IMR-90 (cell line): ENCODE results near the gene ST3GAL5. TPM values are rescaled to one million over a fixed set of nuclear protein-coding genes. Genes with fewer than 3 reads are reported as not detected.

Experiments
- polyA plus RNA-seq, 3 experiments: library from polyadenylated mRNA; depleted of rRNA; stranded (reverse); fragments of >200 nt; gene quantifications; 2 replicates each; pipeline ENCODE4 v1.2.3, GENCODE V29; 2012; ENCODE audit warnings: low replicate concordance in 1 of 3
- total RNA-seq: library from RNA; depleted of rRNA; stranded (reverse); fragments of >200 nt; gene quantifications from 2 replicates; pipeline ENCODE4 v1.2.3, GENCODE V29; 2012
- TF ChIP-seq, protein P1 (sequence below): conservative IDR thresholded peaks from 2 replicates; pipeline ENCODE4 v1.5.1; 2012; ENCODE audit warnings: mild to moderate bottlenecking, low read depth, low read length, improper control_type of control experiment

ST3GAL5 gene
- total and polyA plus RNA-seq, 2 of the 4 experiments (the other 2 are of a cell fraction) = 16.8 to 21.0 TPM

GRCh38 chr2:85917887-85918795, 29.4 kb upstream of the ST3GAL5 start (continued):
- TF ChIP-seq, protein P1, sequence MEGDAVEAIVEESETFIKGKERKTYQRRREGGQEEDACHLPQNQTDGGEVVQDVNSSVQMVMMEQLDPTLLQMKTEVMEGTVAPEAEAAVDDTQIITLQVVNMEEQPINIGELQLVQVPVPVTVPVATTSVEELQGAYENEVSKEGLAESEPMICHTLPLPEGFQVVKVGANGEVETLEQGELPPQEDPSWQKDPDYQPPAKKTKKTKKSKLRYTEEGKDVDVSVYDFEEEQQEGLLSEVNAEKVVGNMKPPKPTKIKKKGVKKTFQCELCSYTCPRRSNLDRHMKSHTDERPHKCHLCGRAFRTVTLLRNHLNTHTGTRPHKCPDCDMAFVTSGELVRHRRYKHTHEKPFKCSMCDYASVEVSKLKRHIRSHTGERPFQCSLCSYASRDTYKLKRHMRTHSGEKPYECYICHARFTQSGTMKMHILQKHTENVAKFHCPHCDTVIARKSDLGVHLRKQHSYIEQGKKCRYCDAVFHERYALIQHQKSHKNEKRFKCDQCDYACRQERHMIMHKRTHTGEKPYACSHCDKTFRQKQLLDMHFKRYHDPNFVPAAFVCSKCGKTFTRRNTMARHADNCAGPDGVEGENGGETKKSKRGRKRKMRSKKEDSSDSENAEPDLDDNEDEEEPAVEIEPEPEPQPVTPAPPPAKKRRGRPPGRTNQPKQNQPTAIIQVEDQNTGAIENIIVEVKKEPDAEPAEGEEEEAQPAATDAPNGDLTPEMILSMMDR = no peak
